ENCODE measurements around the gene PNMT.

DNA sequence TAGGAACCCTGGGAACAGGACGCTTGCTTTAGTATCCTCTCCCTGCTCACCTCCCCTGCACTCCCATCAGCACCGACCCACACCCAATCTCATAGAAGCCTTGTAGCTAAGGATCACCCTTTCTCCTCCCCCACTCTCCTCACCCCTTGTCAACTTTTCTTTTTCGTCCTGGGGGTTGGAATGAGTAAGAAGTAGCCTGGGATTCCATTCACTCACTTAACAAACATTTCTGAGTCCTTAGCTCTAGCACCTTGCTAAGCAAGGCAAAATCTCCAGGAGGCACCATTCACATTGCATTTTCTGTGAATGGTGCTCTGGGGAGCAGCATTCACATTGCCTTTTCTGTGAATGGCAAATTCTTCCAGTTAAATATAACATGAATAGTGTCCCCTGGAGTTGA lies 20.7 kb downstream of the PNMT start:
- TF ChIP-seq CTCF (IDR thresholded peaks at IDR 0.05) (no peak), POLR2AphosphoS5 (IDR thresholded peaks at IDR 0.05) (no peak), POLR2A (IDR thresholded peaks at IDR 0.05) (no peak)

Measured in transverse colon (tissue), 4 donors.